Activated T-cell treated with anti-CD3 and anti-CD28 coated beads, Interleukin-2, amount 50 U/mL, for 4 hours (primary cell): ENCODE measurements around the gene GKN1. TPM values are rescaled to one million over a fixed set of nuclear protein-coding genes. Genes with fewer than 3 reads are reported as not detected.

Experiments
- ATAC-seq, 2 donors: fragments of 200-7000 bp; cut with Tn5 transposase; one replicate each; pipeline ENCODE4 v1.10.0; 2021
- DNase-seq: peaks from one replicate; pipeline ENCODE4 v3.0.0-alpha.2; 2020
- H3K27me3 Mint-ChIP-seq: one replicate; pipeline ENCODE4 v1.8.0; 2021; ENCODE audit warnings: low read depth, mixed read lengths
- H3K36me3 Mint-ChIP-seq: one replicate; pipeline ENCODE4 v1.8.0; 2022; ENCODE audit warnings: mixed read lengths; ENCODE audit not compliant: insufficient read depth
- H3K4me1 Mint-ChIP-seq: one replicate; pipeline ENCODE4 v1.8.0; 2021; ENCODE audit warnings: low read depth, mixed read lengths
- H3K4me3 Mint-ChIP-seq: one replicate; pipeline ENCODE4 v1.8.0; 2021; ENCODE audit warnings: mild to moderate bottlenecking, moderate library complexity, mixed read lengths
- H3K9me3 Mint-ChIP-seq: one replicate; pipeline ENCODE4 v1.8.0; 2021; ENCODE audit warnings: mixed read lengths
- total RNA-seq, 3 donors: library from RNA; stranded (reverse); gene quantifications; one replicate each; pipeline ENCODE4 v1.2.1, GENCODE V29; 2021

GKN1 gene
- not detected for total RNA-seq

GRCh38 chr2:68974251-68974650 is at the start of gene GKN1:
TSS of gene GKN1 (plus strand) at chr2:68974636. CDS start at chr2:68974678, 42 bp downstream.
- Mint-ChIP-seq H3K27me3 (peaks cover 17% of the 10 kb centered on the region), H3K36me3 (no peaks in the 10 kb centered on the region), H3K4me3 (no peak within 1 kb of the TSS), H3K4me1 (no peaks in the 10 kb centered on the region), H3K9me3 (no peaks in the 10 kb centered on the region)
- no peak for DNase-seq
- no peak for ATAC-seq

GRCh38 chr2:68925295-68925896 is 49.0 kb upstream of the GKN1 start:
- no peaks in the 10 kb centered on the region for H3K27me3 Mint-ChIP-seq
- no peaks in the 10 kb centered on the region for H3K36me3 Mint-ChIP-seq
- peaks cover 4% of the 10 kb centered on the region for H3K4me1 Mint-ChIP-seq
- H3K9me3 Mint-ChIP-seq = no peaks in the 10 kb centered on the region
- DNase-seq (peak; percentile 43), ATAC-seq (peak; percentile 60 to 65)
- H3K4me3 Mint-ChIP-seq = no peak overlapping the region

GRCh38 chr2:68926796-68927195 is 47.6 kb upstream of the GKN1 start:
- Mint-ChIP-seq H3K27me3 (no peaks in the 10 kb centered on the region), H3K4me1 (peaks cover 4% of the 10 kb centered on the region)
- ATAC-seq = no peak

GRCh38 chr2:68931149-68931711 is 43.2 kb upstream of the GKN1 start:
- DNase-seq (no peak), ATAC-seq (peak in 1 of 2 donors; percentile 38)
- H3K36me3 Mint-ChIP-seq = no peaks in the 10 kb centered on the region
- no peaks in the 10 kb centered on the region for H3K4me1 Mint-ChIP-seq
- peaks cover 6% of the 10 kb centered on the region for H3K27me3 Mint-ChIP-seq
- no peak overlapping the region for H3K4me3 Mint-ChIP-seq
- no peaks in the 10 kb centered on the region for H3K9me3 Mint-ChIP-seq

More at GRCh38 chr2:68926796-68927195, 47.6 kb upstream of the GKN1 start:
- no peak for DNase-seq
- no peaks in the 10 kb centered on the region for H3K9me3 Mint-ChIP-seq
- no peak overlapping the region for H3K4me3 Mint-ChIP-seq
- no peaks in the 10 kb centered on the region for H3K36me3 Mint-ChIP-seq

- H3K4me3 Mint-ChIP-seq = no peak overlapping the region
- peaks cover 6% of the 10 kb centered on the region for H3K27me3 Mint-ChIP-seq
- H3K9me3 Mint-ChIP-seq = no peaks in the 10 kb centered on the region
- H3K36me3 Mint-ChIP-seq = no peaks in the 10 kb centered on the region
- H3K4me1 Mint-ChIP-seq = no peaks in the 10 kb centered on the region
- ATAC-seq (no peak), DNase-seq (no peak)
Measured at GRCh38 chr2:68931799-68932198, 42.6 kb upstream of the GKN1 start.

GRCh38 chr2:68932402-68932801 is 42.0 kb upstream of the GKN1 start:
- H3K9me3 Mint-ChIP-seq = no peaks in the 10 kb centered on the region
- no peak overlapping the region for H3K4me3 Mint-ChIP-seq
- ATAC-seq = no peak
- H3K36me3 Mint-ChIP-seq = no peaks in the 10 kb centered on the region
- no peaks in the 10 kb centered on the region for H3K4me1 Mint-ChIP-seq
- H3K27me3 Mint-ChIP-seq = peaks cover 6% of the 10 kb centered on the region
- no peak for DNase-seq

- ATAC-seq (no peak), DNase-seq (no peak)
- H3K4me3 Mint-ChIP-seq = no peak overlapping the region
- no peaks in the 10 kb centered on the region for H3K9me3 Mint-ChIP-seq
- H3K36me3 Mint-ChIP-seq = no peaks in the 10 kb centered on the region
- no peaks in the 10 kb centered on the region for H3K4me1 Mint-ChIP-seq
- peaks cover 6% of the 10 kb centered on the region for H3K27me3 Mint-ChIP-seq
Measured at GRCh38 chr2:68934021-68934420, 40.4 kb upstream of the GKN1 start.

- ATAC-seq (no peak), DNase-seq (no peak)
- Mint-ChIP-seq H3K4me3 (no peak overlapping the region), H3K4me1 (no peaks in the 10 kb centered on the region), H3K27me3 (peaks cover 14% of the 10 kb centered on the region), H3K9me3 (peaks cover 9% of the 10 kb centered on the region), H3K36me3 (no peaks in the 10 kb centered on the region)
Measured at GRCh38 chr2:68935471-68935870, 39.0 kb upstream of the GKN1 start.

- H3K9me3 Mint-ChIP-seq = peaks cover 9% of the 10 kb centered on the region
- no peak for ATAC-seq
- no peak overlapping the region for H3K4me3 Mint-ChIP-seq
- no peaks in the 10 kb centered on the region for H3K36me3 Mint-ChIP-seq
- H3K4me1 Mint-ChIP-seq = no peaks in the 10 kb centered on the region
- no peak for DNase-seq
- peaks cover 22% of the 10 kb centered on the region for H3K27me3 Mint-ChIP-seq
Measured at GRCh38 chr2:68936427-68936826, 38.0 kb upstream of the GKN1 start.

- H3K27me3 Mint-ChIP-seq = peaks cover 22% of the 10 kb centered on the region
- DNase-seq (no peak), ATAC-seq (no peak)
- H3K4me1 Mint-ChIP-seq = no peaks in the 10 kb centered on the region
- H3K9me3 Mint-ChIP-seq = peaks cover 9% of the 10 kb centered on the region
- H3K4me3 Mint-ChIP-seq = no peak overlapping the region
- H3K36me3 Mint-ChIP-seq = no peaks in the 10 kb centered on the region
Measured at GRCh38 chr2:68936889-68937288, 37.5 kb upstream of the GKN1 start.

- H3K4me1 Mint-ChIP-seq = no peaks in the 10 kb centered on the region
- H3K9me3 Mint-ChIP-seq = peaks cover 9% of the 10 kb centered on the region
- H3K27me3 Mint-ChIP-seq = peaks cover 25% of the 10 kb centered on the region
- no peaks in the 10 kb centered on the region for H3K36me3 Mint-ChIP-seq
- no peak overlapping the region for H3K4me3 Mint-ChIP-seq
- ATAC-seq (no peak), DNase-seq (no peak)
Measured at GRCh38 chr2:68937346-68938055, 36.9 kb upstream of the GKN1 start.

GRCh38 chr2:68938938-68939337 is 35.5 kb upstream of the GKN1 start:
- peaks cover 9% of the 10 kb centered on the region for H3K9me3 Mint-ChIP-seq
- no peaks in the 10 kb centered on the region for H3K36me3 Mint-ChIP-seq
- no peak for ATAC-seq
- H3K4me1 Mint-ChIP-seq = no peaks in the 10 kb centered on the region
- no peak for DNase-seq
- peaks cover 28% of the 10 kb centered on the region for H3K27me3 Mint-ChIP-seq
- H3K4me3 Mint-ChIP-seq = no peak overlapping the region

GRCh38 chr2:68939962-68940361 is 34.5 kb upstream of the GKN1 start:
- H3K36me3 Mint-ChIP-seq = no peaks in the 10 kb centered on the region
- no peak for DNase-seq
- H3K27me3 Mint-ChIP-seq = peaks cover 31% of the 10 kb centered on the region
- H3K9me3 Mint-ChIP-seq = peaks cover 9% of the 10 kb centered on the region
- no peak for ATAC-seq
- H3K4me1 Mint-ChIP-seq = no peaks in the 10 kb centered on the region
- no peak overlapping the region for H3K4me3 Mint-ChIP-seq

GRCh38 chr2:68940369-68940768 is 34.1 kb upstream of the GKN1 start:
- no peaks in the 10 kb centered on the region for H3K4me1 Mint-ChIP-seq
- ATAC-seq (peak; percentile 42 to 51), DNase-seq (no peak)
- H3K36me3 Mint-ChIP-seq = no peaks in the 10 kb centered on the region
- peaks cover 31% of the 10 kb centered on the region for H3K27me3 Mint-ChIP-seq
- H3K4me3 Mint-ChIP-seq = no peak overlapping the region
- H3K9me3 Mint-ChIP-seq = peaks cover 9% of the 10 kb centered on the region

GRCh38 chr2:68942827-68943226 is 31.6 kb upstream of the GKN1 start:
- Mint-ChIP-seq H3K27me3 (peaks cover 38% of the 10 kb centered on the region), H3K4me3 (no peak overlapping the region), H3K4me1 (no peaks in the 10 kb centered on the region), H3K36me3 (no peaks in the 10 kb centered on the region), H3K9me3 (peaks cover 14% of the 10 kb centered on the region)
- no peak for DNase-seq
- no peak for ATAC-seq
